Renal cortex interstitium (tissue), 11 donors: ENCODE measurements around the gene MAP7. TPM values are rescaled to one million over a fixed set of nuclear protein-coding genes. Genes with fewer than 3 reads are reported as not detected.

Source experiments
- DNase-seq, 11 donors: peaks; one replicate each; pipeline ENCODE4 v3.0.0-alpha.2; 2013; ENCODE audit warnings: low read depth in 9 of 11, low spot score in 4 of 11; ENCODE audit errors: extremely low read depth in 1 of 11
- polyA plus RNA-seq, 3 donors: library from polyadenylated mRNA; unstranded; fragments of 120-200 nt; gene quantifications; one replicate each; pipeline ENCODE4 v1.2.1, GENCODE V29; 2013; ENCODE audit not compliant: insufficient read length in 3 of 3

Gene MAP7
- polyA plus RNA-seq, 3 donors, result 32.4 to 45.4 (median 32.5) TPM

GRCh38 chr6:136571065-136571464 is 20.8 kb upstream of the MAP7 start:
- DNase-seq, result no peak

GRCh38 chr6:136568129-136568528 is 17.9 kb upstream of the MAP7 start:
- no peak for DNase-seq

GRCh38 chr6:136567688-136568087 is 17.5 kb upstream of the MAP7 start:
- no peak for DNase-seq

- DNase-seq, result no peak
Observed at GRCh38 chr6:136566851-136567250, 16.6 kb upstream of the MAP7 start.

GRCh38 chr6:136566007-136566487 is 15.8 kb upstream of the MAP7 start:
- DNase-seq, result no peak

- no peak for DNase-seq
Observed at GRCh38 chr6:136564180-136564579, 14.0 kb upstream of the MAP7 start.

GRCh38 chr6:136563386-136564152 is 13.3 kb upstream of the MAP7 start:
- DNase-seq, result no peak

- no peak for DNase-seq
Observed at GRCh38 chr6:136562211-136562610, 12.0 kb upstream of the MAP7 start.

GRCh38 chr6:136553166-136553787 is 3.1 kb upstream of the MAP7 start:
- no peak for DNase-seq

- DNase-seq, result no peak
Observed at GRCh38 chr6:136552054-136552453, 1.8 kb upstream of the MAP7 start.

GRCh38 chr6:136551103-136551502 is 881 bp upstream of the MAP7 start:
- peak in 4 of 11 donors; percentile 6 to 33 (median 24) for DNase-seq

GRCh38 chr6:136550045-136550329 is 235 bp downstream of the MAP7 start:
- no peak for DNase-seq

GRCh38 chr6:136549300-136550044 is 750 bp downstream of the MAP7 start:
- DNase-seq, result peak in 3 of 11 donors; percentile 14 to 35 (median 23)

GRCh38 chr6:136548582-136549299 is 1.5 kb downstream of the MAP7 start:
- peak in 1 of 11 donors; percentile 10 for DNase-seq

GRCh38 chr6:136547871-136548270 is 2.4 kb downstream of the MAP7 start:
- DNase-seq, result no peak

- no peak for DNase-seq
Observed at GRCh38 chr6:136547336-136547735, 2.9 kb downstream of the MAP7 start.

- DNase-seq, result no peak
Observed at GRCh38 chr6:136546331-136546730, 3.9 kb downstream of the MAP7 start.

GRCh38 chr6:136544326-136544725 is 5.9 kb downstream of the MAP7 start:
- DNase-seq, result no peak

- DNase-seq, result no peak
Observed at GRCh38 chr6:136541395-136541794, 8.8 kb downstream of the MAP7 start.
